ENCODE data around the gene CYP11A1. TPM values are rescaled to one million over a fixed set of nuclear protein-coding genes. Genes with fewer than 3 reads are reported as not detected.

CYP11A1 gene
- total RNA-seq, 1 donor from 2014 or later, result 0.80 TPM

- Mint-ChIP-seq H3K9me3 (no peaks in the 10 kb centered on the region), H3K4me3 (no peak overlapping the region), H3K27me3 (peaks cover 4% of the 10 kb centered on the region), H3K4me1 (ENCODE audit: unreplicated experiment) (no peaks in the 10 kb centered on the region), H3K36me3 (no peaks in the 10 kb centered on the region), H3K27ac (no peak overlapping the region)
- DNase-seq (ENCODE audit: extremely low spot score, unreplicated experiment), result no peak
- TF ChIP-seq CTCF (conservative IDR thresholded peaks at IDR 0.05), result no peak
Observed at GRCh38 chr15:74333662-74334061, 33.8 kb downstream of the CYP11A1 start.

GRCh38 chr15:74333093-74333492, 34.4 kb downstream of the CYP11A1 start:
- no peak overlapping the region for H3K4me3 Mint-ChIP-seq
- no peak for TF ChIP-seq CTCF (conservative IDR thresholded peaks at IDR 0.05)
- DNase-seq (ENCODE audit: extremely low spot score, unreplicated experiment), result no peak
- H3K36me3 Mint-ChIP-seq, result no peaks in the 10 kb centered on the region
- peaks cover 4% of the 10 kb centered on the region for H3K27me3 Mint-ChIP-seq
- no peaks in the 10 kb centered on the region for H3K9me3 Mint-ChIP-seq
- H3K4me1 Mint-ChIP-seq (ENCODE audit: unreplicated experiment), result no peaks in the 10 kb centered on the region
- no peak overlapping the region for H3K27ac Mint-ChIP-seq

- H3K9me3 Mint-ChIP-seq, result no peaks in the 10 kb centered on the region
- DNase-seq (ENCODE audit: extremely low spot score, unreplicated experiment), result no peak
- peaks cover 4% of the 10 kb centered on the region for H3K27me3 Mint-ChIP-seq
- no peak for TF ChIP-seq CTCF (conservative IDR thresholded peaks at IDR 0.05)
- no peak overlapping the region for H3K4me3 Mint-ChIP-seq
- H3K27ac Mint-ChIP-seq, result no peak overlapping the region
- peaks cover 4% of the 10 kb centered on the region for H3K4me1 Mint-ChIP-seq (ENCODE audit: unreplicated experiment)
- H3K36me3 Mint-ChIP-seq, result no peaks in the 10 kb centered on the region
Observed at GRCh38 chr15:74332611-74333010, 34.8 kb downstream of the CYP11A1 start.

- Mint-ChIP-seq H3K27ac (no peak overlapping the region), H3K4me1 (ENCODE audit: unreplicated experiment) (peaks cover 5% of the 10 kb centered on the region), H3K9me3 (no peaks in the 10 kb centered on the region), H3K27me3 (peaks cover 4% of the 10 kb centered on the region), H3K36me3 (no peaks in the 10 kb centered on the region), H3K4me3 (no peak overlapping the region)
- no peak for DNase-seq (ENCODE audit: extremely low spot score, unreplicated experiment)
- no peak for TF ChIP-seq CTCF (conservative IDR thresholded peaks at IDR 0.05)
Observed at GRCh38 chr15:74332011-74332410, 35.4 kb downstream of the CYP11A1 start.

GRCh38 chr15:74330861-74331408, 36.5 kb downstream of the CYP11A1 start:
- no peak for TF ChIP-seq CTCF (conservative IDR thresholded peaks at IDR 0.05)
- Mint-ChIP-seq H3K36me3 (no peaks in the 10 kb centered on the region), H3K9me3 (no peaks in the 10 kb centered on the region), H3K27ac (no peak overlapping the region), H3K27me3 (peaks cover 4% of the 10 kb centered on the region), H3K4me1 (ENCODE audit: unreplicated experiment) (peaks cover 5% of the 10 kb centered on the region), H3K4me3 (no peak overlapping the region)
- no peak for DNase-seq (ENCODE audit: extremely low spot score, unreplicated experiment)
